Measurements from ENCODE around the gene NR2F1-AS1.

NR2F1-AS1 gene

GRCh38 chr5:93425096-93425495, 155.9 kb downstream of the NR2F1-AS1 start:
- DNase-seq (ENCODE audit: low spot score) = no peak
- no peak for TF ChIP-seq CTCF (conservative IDR thresholded peaks at IDR 0.05; ENCODE audit: low read depth)
- ChIA-PET CTCF (no interaction called here), POLR2A (ENCODE audit: low non-redundant PET) (no interaction called here)
- H3K27ac ChIP-seq = no peak overlapping the region

- ChIA-PET CTCF (no interaction called here), POLR2A (ENCODE audit: low non-redundant PET) (no interaction called here)
- no peak for TF ChIP-seq CTCF (conservative IDR thresholded peaks at IDR 0.05; ENCODE audit: low read depth)
- no peak overlapping the region for H3K27ac ChIP-seq
- no peak for DNase-seq (ENCODE audit: low spot score)
Observed at GRCh38 chr5:93423300-93423699, 157.7 kb downstream of the NR2F1-AS1 start.

- no peak for TF ChIP-seq CTCF (conservative IDR thresholded peaks at IDR 0.05; ENCODE audit: low read depth)
- ChIA-PET CTCF (no interaction called here), POLR2A (ENCODE audit: low non-redundant PET) (no interaction called here)
- DNase-seq (ENCODE audit: low spot score) = no peak
- H3K27ac ChIP-seq = no peak overlapping the region
Observed at GRCh38 chr5:93422652-93423280, 158.3 kb downstream of the NR2F1-AS1 start.

GRCh38 chr5:93421987-93422401, 159.0 kb downstream of the NR2F1-AS1 start:
- CTCF ChIA-PET = no interaction called here
- POLR2A ChIA-PET (ENCODE audit: low non-redundant PET) = no interaction called here
- no peak for DNase-seq (ENCODE audit: low spot score)
- TF ChIP-seq CTCF (conservative IDR thresholded peaks at IDR 0.05; ENCODE audit: low read depth) = no peak
- H3K27ac ChIP-seq = no peak overlapping the region

- ChIA-PET POLR2A (ENCODE audit: low non-redundant PET) (no interaction called here), CTCF (no interaction called here)
- DNase-seq (ENCODE audit: low spot score) = no peak
- H3K27ac ChIP-seq = no peak overlapping the region
- TF ChIP-seq CTCF (conservative IDR thresholded peaks at IDR 0.05; ENCODE audit: low read depth) = no peak
Observed at GRCh38 chr5:93421468-93421867, 159.6 kb downstream of the NR2F1-AS1 start.

- ChIA-PET POLR2A (ENCODE audit: low non-redundant PET) (no interaction called here), CTCF (interaction anchor here (0.6 kb wide), 2 partner anchors 103 to 487 kb away, joined by 3 to 4 read pairs; no protein-coding TSS in a partner anchor)
- no peak for DNase-seq (ENCODE audit: low spot score)
- H3K27ac ChIP-seq = no peak overlapping the region
- no peak for TF ChIP-seq CTCF (conservative IDR thresholded peaks at IDR 0.05; ENCODE audit: low read depth)
Observed at GRCh38 chr5:93417490-93417889, 163.5 kb downstream of the NR2F1-AS1 start.
